GDM1 (cell line): ENCODE data around the gene MACROD2.

ENCODE experiments used
- DNase-seq: peaks from one replicate; lab custom pipeline; 2025; lab: John Stamatoyannopoulos, UW

The MACROD2 gene

DNA sequence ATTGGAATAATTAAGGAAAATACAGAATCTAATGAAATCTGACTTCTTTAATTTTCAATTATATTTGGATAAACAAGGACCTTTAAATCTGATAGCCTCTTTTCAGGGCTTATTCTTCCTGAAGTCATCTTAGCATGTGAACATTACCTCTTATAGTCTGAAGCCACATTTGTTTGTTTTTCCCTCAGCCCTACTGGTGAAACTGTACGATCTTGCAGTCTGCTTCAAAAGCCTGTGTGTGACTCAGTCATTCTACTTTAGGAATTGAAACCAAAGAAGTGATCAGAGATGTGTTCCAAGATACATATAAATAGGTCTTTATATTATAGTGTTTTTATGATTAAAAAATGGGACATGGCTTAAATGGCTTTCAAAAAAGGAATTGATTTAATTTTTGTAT, 67.5 kb downstream of the MACROD2 start:
- no peak for DNase-seq

DNA sequence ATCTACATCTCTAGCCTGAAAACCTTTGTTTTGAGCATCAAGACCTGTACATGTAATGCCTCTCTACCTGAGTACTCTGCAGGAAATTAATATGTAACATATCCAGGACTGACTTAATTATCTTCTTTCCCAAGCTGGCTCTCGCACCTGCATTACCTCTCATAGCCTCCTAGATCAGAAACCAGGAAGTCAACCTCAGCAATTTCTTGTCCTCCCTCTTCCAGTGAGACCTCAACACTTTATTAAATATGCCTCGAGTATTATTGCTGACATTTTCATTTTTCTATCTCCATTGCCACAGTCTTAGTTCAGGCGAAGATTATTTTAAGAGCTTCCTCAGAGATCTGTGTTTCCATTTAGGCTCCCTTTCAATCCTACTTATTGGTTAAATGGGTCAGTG, 69.0 kb downstream of the MACROD2 start:
- DNase-seq = no peak

DNA sequence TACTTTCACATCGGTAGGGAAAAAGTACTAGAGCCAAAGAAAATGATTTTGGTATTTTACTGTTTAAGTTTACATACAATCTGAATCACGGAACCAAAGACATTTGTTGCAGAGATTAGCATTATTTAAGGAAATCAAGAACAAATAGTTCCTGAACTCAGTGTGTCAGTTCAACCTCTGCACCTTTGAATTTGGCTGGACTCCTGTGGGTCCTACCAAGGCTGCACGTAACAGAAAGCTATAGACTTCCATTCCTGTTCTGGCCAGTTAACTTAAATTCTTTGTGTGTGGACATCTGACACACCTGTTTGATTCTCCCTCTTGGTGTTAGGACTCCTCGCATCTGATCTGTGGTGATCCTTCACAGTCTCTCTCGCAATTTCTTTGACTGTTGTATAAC, 69.6 kb downstream of the MACROD2 start:
- no peak for DNase-seq

DNA sequence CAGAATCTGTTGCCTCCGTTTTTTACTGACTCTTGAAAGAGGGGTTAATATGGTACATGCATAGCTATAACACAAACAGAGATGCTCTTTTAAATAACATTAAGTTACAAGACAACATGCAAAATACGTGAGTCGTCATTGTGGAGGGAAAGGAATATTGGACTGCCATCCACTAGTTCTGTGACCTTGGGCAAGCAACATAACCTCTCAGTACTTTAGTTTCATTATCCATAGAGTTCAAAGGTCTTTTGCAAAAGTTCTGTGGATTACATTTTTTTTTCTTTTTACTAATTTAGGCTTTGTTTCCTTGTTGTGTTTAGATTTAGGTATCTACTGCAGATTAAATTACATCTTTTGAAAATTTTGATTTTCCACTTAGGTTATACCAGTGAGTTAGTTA, 70.5 kb downstream of the MACROD2 start:
- DNase-seq = no peak

DNA sequence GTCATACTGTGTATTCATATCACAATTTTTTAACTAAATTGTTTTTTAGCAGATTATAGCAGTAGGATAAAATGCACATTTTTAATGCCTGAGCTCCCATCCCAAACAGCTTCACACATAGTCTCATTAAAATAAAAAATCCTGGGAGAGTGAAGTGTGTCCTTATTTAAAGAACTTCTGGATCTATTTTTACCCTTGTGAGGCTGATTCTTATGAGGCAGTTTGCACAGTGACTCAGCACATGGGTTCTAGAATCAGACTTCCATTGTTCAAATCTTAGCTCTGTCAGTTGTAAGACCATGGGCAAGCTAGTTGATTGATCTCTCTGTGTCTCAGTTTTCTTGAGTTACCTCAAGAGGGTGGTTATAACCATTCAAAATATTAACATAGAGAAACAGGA, 72.3 kb downstream of the MACROD2 start:
- no peak for DNase-seq

DNA sequence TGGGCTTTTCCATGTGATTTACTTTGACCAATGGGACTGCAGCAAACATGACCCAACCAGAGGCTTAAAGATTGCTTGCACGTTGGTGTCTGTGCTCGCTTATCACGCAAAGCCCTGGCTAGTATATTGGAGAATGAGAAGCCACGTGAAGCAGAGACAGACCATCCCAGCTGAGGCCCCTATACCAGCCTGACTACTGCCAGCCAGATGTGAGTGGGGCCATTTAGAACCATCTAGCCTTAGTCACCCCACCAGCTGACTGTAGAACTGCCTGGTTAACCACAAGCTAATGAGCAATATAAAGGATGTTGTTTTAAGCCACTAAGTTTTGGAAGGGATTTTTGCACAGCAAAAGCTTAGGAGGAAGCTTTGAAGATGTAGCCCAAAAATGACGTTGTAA, 74.5 kb downstream of the MACROD2 start:
- DNase-seq = no peak

DNA sequence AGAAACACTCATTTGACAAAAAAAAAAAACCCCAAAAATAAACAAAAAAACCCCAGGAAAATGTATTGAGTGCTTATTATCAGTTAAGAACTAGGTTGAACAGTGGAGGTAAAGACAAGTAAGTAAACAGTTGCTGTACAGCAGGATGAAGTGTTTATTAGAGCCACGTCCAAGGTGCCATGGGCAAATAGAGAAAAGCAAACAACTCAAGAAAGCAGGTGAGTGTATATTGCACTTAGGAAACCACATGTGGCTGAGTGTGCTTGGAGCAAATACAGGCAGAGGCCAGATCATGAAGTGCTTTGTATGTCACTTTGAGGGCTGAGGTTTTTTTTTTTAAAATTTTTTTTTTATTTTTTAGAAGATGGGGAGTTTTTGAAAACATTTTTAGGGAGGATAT, 98.3 kb downstream of the MACROD2 start:
- no peak for DNase-seq

DNA sequence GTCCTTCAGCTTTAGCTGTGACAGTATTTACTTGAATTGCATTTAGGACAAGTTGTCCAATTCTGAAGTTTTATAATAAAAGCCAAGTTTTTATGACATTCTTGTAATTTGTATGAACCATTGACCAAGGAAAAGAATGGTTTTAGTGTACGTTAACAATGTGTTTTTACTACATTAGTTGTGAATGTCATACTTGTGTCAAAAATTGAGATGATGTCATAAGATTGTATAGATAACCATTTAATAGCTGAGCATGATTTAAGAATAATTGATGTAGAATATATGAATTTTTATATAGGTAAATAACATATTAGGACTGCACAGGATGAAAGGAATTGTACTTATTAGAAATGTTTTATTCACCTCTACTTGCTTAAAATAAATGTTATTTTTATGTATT, 102.9 kb downstream of the MACROD2 start:
- DNase-seq = no peak

DNA sequence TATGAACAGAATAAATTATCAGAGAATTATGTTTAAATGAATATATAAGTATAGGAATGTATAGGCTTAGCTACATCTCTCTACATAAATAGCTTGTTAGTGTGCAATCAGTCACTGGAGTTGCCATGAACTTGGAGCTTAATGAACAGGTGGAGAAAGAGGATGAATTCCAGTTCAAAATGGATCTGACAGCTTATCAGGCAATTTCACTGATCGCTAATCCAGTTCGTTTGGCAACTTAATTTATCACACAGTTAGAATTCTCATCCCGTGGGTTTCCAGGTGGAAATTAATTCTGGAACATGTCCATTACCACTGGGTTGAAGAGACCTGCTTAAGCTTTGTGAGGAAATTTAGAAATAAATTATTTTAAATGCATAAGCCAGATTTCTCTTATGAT, 118.1 kb downstream of the MACROD2 start:
- no peak for DNase-seq

DNA sequence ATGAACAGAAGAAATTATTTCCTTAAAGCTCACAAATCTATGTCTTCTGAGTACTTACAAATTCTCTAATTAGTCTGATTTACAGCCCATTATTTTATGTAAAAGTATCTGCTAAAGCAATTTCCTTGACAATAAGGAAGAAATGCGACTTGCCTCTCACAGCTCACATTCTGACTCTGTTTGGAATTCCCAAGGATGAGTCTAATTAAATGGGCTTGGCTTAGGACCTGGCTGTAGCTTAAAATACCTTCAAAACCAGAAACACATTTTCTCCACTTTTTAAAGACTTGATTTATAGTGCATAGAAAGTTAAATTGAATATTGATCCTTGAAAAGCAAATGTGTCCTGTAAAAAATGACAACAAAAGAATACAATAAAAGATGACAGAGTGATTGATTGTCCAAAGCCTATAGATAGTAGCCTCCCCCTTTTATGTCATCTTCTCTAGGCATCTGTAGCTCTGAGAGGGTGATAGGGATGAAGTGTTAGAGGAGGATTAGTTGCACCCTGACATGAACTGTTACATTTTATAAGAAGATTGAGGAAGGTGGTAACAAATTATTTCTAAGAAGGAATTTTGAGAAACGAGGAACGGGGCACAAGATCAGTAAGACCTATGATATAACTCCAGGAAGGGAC, 118.9 kb downstream of the MACROD2 start:
- DNase-seq = no peak

DNA sequence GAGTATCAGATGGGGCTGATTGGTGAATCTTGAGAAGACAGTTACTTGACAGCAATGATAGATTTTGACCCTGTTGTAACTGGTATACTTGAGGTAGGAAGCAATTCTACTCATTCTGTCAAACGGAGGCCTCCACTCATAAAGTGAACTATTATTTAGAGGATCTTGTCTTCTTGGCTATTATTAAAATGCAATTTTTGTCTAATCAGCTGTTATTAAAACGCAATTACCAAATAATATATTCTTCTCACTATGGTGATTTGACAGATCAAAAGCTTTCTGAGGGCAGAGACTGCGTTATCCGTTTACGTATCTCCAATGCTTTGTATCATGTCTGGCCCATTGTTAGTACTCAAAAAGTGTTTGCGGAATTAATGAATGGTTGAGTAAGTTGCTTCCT, 120.7 kb downstream of the MACROD2 start:
- DNase-seq = no peak

DNA sequence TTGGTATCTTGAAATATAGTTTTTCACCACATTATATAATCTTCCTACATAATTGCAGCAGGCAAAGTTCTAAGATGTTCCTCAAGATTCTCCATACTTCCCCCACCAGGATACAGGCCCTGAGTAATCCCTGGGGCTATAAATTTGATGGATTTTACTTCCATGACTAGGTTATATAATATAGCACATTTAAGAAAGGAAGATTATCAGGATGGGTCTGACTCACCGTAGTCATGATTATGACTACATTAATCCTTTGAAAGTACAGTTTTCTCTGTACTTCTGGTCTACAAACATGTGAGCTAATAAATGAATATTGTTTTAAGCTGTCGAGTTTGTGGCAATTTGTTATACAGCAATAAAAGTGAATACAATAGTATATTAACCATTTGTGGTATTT, 122.5 kb downstream of the MACROD2 start:
- DNase-seq = no peak

DNA sequence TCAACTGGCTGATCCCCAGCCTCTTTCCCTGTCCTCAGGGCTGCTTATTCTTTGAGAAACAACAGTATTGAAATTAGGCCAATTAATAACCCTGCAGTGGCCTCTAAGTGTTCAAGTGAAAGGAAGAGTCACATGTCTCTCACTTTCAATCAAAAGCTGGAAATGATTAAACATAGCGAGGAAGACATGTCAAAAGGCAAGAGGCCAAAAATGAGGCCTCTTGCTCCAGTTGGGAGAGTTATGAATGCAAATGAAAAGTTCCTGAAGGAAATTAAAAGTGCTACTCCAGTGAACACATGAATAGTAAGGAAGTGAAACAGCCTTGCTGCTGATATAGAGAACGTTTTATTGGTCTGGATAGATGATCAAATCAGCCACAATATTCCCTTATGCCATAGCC, 131.5 kb downstream of the MACROD2 start:
- no peak for DNase-seq

DNA sequence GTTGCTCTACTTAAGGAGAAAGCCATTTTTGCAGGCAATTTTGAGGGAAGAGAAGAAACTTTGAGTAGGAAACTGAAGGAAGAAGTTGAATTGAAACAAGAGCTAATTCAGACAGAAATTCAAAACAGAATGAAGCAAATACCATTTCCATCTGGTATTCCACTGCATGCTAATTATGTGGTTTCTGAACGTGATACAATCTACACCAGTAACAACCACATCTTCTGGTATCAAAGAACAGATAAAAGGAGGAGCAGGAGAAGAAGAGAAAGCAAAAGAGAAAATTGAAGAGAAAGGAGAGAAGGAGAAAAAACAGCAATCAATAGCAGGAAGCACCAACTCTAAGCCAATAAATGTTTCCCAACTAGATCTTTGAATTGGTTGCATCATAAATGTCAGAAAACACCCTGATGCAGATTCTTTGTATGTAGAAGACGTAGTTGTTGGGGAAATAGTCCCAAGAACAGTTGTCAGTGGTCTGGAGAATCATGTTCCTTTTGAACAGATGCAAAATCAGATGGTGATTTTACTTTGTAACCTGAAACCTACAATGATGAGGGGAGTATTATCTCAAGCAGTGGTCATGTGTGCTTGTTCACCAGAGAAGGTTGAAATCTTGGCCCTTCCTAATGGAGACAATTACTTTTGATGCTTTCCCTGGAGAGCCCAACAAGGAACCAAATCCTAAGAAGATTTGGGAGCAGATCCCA, 132.4 kb downstream of the MACROD2 start:
- no peak for DNase-seq

DNA sequence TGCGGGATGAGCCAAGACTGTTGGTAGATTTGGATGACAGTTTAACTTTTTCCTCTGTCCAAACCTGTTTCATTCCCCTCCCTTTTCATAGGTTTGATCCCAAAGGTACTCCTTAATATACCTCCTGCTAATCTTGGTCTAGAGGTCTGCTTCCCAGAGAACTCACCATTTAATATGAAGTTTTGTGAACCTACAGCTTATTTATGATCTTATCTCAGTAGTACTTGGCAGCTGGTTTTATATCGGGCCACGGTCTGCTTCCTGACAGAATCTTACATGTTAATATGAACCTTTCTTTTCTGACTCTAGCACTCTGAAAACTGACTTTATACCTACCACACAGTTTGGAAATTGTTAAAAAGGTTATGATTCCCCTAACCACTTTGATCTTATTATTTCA, 138.7 kb downstream of the MACROD2 start:
- no peak for DNase-seq

DNA sequence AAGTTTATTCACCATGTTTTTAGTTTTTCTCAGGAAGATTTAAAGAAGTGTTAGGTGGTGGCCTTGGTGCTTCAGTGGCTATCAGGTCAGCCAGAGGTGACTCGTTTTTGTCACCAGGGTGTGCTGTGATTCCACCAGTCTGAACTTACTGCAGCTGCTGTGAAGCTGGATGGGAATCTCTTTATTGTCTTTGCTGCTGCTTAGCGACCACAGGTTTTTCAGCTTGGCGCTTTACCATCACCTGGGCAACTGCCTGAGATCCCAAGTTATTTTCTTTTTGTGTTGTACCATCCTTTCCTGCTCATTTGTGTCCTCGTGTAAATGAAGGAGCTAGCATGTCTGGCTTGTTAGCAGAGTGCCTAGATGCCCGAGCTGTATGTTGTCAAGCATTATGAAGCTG, 146.9 kb downstream of the MACROD2 start:
- DNase-seq = no peak

DNA sequence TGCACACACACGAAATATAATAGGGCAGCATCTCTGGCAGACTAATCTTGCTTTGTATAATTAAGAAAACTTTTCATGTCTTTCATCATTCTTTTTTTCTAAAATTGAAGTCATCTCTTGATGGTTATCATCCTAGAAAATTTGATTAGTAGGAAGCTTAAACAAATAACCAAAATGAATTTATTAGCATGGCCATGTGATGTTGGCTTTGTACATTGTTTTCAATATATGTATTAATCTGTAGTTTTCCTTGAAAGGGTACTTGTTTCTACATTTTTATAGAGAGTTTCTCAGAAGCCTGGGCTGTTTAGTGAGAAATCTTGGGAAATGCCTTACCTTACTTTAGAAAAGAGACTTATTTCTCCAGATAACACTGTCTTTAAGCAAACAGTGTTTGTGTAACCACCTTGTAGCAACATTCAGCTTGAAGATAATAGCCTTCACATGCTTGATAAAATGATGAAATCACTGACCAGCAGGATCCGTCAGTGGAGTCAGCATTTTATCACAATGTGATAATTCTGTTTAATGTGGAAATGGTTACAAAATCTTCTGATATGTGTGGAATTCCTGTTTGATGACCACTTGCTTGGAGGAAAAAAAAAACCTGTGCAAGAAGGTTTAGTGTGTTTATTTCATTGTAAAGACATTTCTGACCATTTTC, 147.8 kb downstream of the MACROD2 start:
- no peak for DNase-seq

DNA sequence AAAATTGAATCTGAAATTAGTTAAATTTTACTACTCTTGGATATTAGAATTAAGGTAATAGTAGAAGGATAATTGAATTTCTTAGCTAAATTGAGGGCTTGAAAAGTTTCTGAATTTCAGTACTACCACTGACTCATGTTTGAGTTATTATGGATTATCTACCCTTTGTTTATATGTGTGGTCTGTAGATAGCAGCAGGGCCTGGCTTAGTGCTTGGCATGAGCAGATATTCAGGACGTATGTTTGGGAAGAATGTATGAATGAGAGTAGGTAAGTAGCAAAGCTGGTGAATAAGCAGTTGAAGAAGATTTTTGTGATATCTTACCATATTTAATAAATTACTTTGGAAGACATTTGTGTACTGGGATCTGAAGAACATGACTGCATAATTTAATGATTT, 152.7 kb downstream of the MACROD2 start:
- no peak for DNase-seq

DNA sequence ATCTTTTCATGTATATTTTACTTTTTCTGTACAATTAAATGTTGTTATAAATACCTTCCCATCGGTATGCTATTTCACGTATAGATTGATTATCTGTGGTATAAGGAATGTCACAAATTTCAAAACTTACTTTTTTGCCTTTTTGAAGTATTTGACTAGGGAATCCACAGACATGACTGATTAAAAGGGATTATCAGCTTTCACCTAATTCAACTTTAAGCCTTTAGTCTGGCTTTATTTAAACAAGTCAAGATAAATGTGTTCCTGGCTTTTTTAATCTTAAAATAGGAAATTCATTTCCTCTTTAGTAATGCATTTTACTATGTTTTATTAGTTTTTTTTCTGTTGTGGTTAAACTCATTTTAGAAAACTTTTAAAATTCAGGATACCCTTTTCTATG, 160.0 kb downstream of the MACROD2 start:
- DNase-seq = no peak

DNA sequence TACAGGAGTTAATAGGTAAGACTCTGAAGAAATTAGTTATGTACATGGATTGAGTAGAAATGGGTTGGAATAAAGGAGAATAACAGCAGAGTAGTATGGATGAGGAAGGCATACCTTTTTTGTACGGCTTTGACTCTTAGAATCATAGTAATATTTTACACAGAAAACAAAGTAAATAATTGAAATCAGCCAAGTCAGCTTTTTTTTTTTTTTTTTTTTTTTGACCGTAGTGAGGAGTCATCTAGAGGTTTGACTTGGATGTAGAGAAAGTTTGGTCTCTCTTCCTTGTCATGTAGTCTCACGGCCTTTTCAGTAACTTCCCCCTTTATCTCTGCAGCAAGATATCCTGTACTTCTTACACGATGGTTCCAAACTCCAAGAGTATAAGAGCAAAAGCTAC, 183.2 kb downstream of the MACROD2 start:
- DNase-seq = no peak

DNA sequence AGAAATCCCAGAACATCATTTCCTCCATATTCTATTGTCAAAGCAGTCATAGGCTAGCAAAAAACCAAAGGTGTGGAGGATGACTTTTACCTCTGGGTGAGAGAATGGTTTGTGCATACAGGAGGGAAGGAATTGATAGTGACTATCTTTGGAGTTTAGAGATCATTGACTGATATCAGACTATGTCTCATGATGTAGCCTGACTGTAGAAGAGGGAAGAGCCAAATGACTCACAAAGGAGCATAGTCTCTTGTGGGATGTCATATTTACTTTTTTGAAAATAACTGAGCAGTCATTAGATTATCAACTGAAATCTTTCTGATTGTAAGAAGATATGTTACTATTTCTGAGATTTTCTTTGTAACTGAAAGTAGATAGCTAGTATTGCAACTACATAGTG, 183.6 kb downstream of the MACROD2 start:
- DNase-seq = no peak

DNA sequence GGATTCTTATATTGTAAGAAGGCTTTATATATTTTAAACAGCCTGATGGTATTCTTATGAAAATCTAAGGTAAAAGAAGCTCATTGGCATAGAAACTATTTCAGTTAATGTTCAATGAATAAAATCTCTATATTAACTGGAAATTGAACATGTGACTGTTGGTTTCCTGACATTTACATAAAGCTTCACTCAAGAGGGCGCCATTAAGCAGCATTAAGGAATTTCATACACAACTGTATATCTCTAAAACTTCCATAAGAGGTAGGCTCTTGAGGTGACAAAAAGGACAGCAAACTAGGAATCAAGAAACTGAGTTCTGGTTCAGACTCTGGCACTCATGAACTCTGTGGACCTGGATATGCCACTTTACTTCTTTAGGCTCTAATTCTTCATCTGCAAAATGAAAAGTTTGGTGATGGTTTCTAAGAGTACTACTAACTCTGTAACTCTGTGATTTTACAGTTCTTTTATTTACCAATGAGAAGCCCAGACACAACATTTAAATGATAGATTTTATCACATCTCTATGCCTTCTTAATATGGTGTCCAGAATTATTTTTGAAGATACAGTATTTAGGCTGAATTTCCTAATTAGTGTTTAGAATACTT, 194.6 kb downstream of the MACROD2 start:
- DNase-seq = no peak

DNA sequence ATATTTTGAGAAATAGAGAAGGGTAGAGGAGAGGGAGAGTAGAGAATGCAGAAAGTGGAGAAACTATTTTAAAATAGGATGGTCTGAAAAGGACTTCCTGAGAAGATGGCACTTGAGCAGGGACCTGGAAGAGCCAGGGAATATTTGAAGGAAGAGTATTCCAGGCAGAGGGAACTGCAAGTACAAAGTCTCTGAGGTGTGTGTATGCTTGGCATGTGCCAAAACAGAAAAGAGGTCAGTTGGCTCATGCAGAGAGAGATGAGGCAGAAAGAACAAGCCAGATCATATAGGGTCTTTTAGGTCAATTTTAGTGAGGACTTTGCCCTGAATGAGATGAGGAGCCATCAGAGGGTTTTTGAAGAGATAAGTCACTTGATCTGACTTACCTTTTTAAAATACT, 196.2 kb downstream of the MACROD2 start:
- no peak for DNase-seq
